SHP77 (cell line): ENCODE measurements around the gene STPG3.

Experiments
- DNase-seq, 2 experiments: peaks; one replicate each; lab custom pipeline; 2025; lab: John Stamatoyannopoulos, UW

The STPG3 gene

DNA sequence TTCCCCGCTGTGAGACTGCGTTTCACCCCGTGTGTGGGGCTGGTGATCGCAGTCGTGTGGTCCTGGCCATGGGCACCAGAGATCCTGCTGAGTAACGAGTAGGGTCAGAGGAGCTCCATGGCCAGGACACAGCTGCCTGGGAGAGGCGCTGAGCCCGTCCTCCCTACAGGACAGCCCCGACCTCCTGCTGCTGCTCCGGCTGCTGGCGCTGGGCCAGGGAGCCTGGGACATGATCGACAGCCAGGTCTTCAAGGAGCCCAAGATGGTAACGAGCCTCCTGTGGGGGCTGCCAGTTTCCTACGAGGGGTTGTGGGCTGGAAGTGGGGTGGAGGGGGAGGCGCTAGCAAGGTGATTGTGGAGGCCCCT is 15.1 kb downstream of the STPG3 start:
- DNase-seq = no peak

DNA sequence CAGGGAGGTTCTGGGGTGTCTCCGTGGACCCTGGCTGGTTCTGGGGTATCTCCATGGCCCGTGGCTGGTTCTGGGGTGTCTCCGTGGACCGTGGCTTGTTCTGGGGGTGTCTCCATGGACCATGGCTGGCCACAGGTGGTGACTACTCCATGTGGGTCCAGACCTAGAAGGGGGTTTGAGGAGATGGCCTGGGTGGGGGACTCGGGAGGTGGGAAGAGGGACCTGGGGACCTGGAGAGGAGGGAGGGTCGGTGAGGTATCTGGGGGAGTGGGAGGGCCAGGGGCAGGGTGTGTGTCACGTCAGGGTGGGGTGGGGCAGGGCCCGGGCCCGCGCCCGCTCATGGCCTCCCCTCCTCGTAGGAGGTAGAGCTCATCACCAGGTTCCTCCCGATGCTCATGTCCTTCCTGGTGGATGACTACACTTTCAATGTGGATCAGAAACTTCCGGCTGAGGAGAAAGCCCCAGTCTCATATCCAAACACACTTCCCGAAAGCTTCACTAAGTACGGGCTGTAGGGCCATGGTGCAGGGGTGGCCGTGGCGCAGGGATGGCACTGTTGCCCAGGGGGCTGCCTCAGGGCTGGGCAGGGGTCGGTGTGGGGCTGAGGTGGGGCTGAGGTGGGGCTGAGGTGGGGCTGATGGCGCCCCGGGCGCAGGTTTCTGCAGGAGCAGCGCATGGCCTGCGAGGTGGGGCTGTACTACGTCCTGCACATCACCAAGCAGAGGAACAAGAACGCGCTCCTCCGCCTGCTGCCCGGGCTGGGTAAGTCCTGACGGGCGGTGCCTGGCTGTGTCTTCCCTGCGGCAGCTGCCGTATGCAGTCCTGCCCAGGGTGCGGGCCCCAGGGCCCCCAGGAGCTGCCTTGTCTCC is 15.7 kb downstream of the STPG3 start:
- no peak for DNase-seq

GRCh38 chr9:137267933-137268355 is 16.9 kb downstream of the STPG3 start:
- DNase-seq = no peak

DNA sequence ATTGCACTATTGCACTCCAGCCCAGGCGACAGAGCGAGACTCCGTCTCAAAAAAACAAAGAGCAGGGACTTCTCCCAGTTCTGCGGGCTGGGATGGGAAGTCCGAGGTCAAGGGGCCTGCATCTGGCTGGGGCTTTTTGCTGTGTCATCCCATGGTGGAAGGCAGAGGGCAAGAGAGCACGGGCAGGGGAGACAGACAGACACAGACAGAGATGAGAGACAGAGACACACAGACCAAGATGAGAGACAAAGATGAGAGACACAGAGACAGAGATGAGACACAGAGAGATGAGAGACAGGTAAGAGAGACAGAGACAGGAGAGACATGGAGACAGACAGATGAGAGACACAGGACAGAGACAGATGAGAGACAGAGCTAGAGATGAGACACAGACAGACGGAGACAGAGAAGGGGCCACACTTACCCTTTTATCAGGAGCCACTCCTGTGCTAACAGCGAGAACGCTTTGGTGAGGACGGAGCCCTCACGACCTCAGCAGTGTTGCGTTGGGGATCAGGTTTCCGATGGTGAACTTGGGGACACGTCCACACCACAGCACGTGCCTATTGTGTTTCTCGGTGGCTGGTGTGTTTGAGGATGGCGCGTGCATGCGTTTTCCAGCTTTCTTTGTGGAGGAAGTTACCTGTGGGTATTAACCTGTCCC is 17.6 kb downstream of the STPG3 start:
- no peak for DNase-seq

DNA sequence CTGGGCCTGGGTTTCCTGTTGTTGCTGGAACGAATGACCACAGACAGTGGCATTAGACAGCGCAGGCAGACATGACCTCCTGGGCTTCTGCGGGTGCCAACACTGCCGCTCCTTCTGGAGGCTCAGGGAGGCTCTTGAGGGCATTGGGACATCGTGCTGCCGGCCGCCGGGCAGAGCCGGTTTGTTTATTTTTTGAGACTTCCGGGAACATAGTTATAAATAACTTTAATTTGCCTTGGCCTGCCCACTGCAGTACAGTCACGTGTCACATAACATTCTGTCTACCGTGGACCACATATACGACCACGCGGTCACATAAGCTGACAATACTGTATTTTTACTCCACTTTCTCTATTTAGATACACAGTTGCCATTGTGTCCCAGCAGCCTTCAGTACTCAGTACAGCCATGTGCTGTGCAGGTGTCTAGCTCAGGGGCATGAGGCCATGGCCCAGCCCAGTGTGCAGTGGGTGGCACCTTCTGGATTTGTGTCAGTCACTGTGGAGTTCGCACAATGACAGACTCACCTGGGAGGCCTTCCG is 18.2 kb downstream of the STPG3 start:
- DNase-seq = peak in 1 of 2 experiments; percentile 64

- no peak for DNase-seq
These were observed 20.0 kb downstream of the STPG3 start for GRCh38 chr9:137270929-137271695.

DNA sequence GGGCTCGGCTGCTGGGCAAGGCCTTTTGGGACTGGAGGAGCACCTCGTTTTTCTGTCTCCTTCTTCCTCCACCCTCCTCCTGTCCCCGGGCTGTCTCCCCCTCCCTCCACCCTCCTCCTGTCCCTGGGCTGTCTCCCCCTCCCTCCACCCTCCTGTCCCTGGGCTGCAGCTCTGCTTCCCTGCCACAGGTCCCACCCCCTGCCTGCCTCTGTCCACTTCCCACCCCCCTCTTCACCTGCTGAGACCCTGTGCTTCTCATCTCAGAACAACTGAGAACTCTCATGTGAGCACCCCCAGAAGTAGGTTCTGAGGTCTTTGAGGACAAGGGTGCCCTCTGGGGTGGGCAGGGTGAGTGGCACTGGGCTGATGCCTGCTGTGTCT is 20.6 kb downstream of the STPG3 start:
- DNase-seq = no peak

GRCh38 chr9:137272241-137273094 is 21.4 kb downstream of the STPG3 start:
- peak in 1 of 2 experiments; percentile 41 for DNase-seq

- no peak for DNase-seq
These were observed 22.0 kb downstream of the STPG3 start for GRCh38 chr9:137273095-137273490.

DNA sequence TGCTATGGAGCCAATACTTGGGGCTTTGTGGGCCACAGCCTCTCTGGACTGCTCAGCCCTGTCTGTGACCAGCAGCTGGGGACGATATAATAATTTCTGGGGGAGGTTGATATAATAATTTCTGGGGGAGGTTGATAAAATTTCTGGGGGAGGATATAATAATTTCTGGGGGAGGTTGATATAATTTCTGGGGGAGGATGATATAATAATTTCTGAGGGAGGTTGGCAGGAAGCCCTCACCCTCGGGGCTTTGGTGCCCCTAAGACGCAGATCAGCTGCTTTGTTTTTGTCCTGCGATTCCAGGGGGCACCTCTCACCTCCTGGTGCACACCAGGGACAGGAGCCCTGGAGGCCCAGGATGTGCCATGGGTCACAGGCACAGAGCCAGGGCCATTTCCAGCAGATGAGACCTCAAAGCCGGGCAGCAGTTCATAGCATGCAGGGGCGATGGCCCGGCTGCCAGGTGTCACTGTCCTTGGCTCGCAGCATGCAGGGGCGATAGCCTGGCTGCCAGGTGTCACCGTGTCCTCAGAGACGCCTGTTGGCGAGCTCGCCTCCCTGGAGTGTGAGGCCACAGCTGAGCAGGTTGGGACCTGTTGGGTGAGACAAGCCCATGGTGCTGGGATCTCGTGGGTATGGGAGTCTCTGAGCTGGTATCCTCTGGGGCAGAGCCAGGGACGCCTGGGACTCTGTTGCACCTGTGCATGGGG is 22.7 kb downstream of the STPG3 start:
- DNase-seq = peak; percentile 51 to 86

DNA sequence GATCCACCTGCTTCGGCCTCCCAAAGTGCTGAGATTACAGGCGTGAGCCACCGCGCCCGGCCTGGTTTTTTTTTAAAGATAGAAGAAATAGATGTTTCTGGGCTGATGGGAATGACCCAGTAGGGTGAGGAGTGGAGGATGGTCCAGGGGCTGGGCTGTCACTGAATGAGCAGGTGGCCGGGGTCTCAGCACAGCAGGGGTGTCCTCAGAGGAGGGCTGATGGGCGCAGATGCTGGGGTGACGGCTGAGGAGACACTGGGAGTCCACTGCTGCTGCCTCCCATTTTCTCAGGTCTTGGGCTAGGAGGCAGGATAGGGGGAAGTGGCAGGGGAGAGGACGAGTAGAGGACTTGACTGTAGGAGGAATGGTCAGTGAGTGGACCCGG is 24.1 kb downstream of the STPG3 start:
- DNase-seq = no peak

DNA sequence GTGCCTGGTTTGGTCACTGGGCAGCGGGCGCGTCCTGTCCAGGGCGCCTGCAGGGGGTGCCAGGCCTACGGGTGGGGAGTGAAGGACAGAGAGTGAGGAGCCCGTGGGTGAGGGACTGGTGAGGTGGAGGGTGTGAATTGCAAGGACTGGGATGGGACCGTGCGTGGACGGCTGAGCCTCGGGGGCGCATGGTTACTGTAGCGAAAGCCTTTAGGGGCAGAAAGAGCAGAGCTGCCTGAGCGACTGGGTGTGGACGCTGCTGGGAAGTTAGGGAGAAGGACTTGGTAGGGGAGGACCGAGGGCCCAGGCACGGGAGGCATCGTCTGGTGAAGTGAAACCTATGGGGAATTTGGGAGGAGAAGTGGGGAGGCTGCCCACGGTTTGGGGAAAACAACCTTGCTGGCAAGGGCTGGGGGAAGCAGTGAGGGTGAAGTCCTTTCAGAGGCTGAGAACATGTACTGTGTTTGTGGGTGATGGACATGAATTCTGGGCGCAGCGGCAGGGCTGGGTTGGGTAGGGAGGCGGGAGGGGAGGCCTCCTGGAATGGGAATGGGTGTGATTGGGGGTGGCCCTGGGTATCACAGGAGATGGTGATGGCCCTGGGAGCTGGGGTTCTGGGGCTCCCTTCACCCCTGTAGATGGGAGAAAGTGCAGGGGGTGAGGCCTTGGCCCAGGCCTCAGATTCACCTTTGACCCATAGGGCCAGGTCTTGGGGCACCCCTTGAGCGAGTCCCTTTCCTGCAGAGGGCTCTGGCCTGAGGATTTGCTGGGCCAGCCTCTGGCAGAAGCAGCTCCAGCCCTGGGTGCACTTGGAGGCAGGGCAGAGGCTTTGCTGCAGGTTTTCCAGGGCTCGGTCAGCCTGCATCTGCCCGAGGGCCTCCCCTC is 24.7 kb downstream of the STPG3 start:
- DNase-seq = no peak

DNA sequence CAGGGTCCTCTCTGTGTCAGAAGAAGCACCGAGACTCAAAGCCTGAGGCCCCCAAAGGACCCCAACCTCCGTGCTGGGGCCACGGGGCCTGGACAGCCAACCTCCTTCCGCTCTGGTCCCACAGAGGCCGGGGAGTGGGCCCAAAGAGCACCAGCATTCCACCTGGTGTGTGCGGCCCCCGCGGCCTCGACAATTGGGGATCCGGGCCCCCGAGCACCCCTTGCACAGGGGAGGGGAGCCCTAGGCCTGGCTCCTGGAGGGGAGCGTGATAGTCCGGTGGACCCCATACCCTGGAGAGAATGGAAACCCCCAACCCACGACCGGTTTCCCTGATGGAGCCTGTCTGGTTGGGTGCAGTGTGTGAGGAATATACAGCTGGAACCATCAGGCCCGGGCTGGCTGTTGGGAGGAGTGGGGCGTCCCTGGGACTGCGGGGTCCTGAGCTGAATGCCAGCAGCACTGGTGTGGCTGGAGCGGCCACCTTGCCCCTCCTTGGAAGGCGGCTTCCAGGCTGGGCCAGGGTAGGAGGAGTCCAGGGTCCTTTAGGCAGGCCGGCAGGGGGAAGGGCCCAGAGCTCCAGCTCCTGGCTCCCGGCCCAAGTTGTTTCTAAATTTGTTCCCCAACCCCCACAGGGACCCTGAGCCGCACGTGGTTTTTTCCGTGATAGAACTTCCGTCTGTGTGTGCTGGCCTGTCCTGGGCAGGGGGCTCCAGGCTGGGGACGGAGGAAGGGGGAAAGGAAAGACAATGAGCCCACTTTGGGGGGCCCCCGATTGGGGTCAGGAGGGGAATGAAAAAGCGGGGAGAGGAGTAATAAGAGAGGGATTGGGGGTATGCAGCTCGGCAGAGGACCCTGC is 25.6 kb downstream of the STPG3 start:
- no peak for DNase-seq

DNA sequence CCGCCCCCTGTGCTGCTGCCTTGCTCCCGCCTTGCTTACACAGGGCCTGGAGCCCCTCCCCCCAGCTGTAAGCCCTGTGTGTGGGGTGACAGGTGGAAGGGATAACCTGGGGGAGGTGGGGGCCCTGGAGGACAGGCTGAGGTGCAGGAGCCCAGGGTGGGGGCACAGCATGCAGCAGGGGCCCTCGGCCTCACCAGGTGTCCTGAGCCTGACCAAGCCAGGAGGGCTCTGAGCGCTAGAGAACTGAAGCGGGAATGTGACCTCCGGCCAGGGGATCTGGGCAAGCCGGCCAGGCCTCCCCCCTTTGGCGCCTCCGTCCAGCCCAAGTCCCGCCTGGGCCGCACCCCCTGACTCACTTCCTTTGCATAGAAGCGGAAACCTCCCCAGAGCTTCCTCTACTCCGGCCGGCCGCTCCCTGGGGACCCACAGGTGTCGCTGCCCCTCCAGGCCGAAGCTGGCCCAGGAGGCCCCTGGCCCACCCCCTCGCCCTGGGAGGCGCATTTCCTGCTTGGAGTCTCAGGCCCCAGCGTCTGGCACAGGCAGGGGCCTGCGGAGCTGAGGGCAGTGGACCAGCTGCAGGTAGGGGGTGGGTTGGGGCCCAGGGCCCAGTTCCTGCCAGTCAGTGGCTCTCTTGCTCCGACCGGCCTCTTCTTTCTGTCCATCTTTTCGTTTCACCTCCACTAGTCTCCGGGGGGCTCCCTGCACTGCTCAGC is 26.4 kb downstream of the STPG3 start, which contains the start of gene TOR4A:
TSS of gene TOR4A (plus strand) at position 398 of the 713 bp plus-strand sequence. CDS start 964 bp downstream, outside the sequence.
- no peak for DNase-seq

DNA sequence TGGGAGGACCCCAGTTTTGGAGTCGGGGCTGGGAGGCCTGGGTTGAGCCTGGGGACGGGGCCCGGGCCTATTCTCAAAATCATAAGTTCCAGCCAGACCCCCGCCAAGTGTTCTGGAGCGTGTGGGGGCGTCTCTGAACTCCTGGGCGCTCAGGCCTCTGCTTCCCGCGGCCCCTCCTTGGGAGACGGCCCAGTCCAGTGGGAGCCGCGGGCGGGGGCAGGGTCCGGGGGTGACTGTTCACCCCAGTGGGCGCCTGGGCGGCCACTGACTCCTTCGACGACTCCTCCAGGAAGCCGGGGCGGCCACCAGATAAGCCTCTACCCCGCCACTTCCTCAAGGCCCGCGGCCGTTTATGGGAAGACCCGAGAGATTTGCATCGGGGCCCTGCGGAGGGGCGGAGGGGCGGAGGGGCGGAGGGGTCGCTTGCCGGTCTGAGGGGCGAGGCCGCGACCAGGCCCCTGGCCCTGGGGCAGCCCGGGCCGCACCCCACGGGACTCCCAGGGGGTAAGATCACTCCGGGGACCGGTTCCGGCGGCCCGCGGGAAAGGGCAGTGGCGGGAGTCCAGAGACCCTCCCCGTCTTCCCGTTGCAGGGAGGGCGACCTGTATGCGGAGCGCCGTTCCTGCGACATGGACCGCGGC is 27.1 kb downstream of the STPG3 start:
- DNase-seq = no peak

DNA sequence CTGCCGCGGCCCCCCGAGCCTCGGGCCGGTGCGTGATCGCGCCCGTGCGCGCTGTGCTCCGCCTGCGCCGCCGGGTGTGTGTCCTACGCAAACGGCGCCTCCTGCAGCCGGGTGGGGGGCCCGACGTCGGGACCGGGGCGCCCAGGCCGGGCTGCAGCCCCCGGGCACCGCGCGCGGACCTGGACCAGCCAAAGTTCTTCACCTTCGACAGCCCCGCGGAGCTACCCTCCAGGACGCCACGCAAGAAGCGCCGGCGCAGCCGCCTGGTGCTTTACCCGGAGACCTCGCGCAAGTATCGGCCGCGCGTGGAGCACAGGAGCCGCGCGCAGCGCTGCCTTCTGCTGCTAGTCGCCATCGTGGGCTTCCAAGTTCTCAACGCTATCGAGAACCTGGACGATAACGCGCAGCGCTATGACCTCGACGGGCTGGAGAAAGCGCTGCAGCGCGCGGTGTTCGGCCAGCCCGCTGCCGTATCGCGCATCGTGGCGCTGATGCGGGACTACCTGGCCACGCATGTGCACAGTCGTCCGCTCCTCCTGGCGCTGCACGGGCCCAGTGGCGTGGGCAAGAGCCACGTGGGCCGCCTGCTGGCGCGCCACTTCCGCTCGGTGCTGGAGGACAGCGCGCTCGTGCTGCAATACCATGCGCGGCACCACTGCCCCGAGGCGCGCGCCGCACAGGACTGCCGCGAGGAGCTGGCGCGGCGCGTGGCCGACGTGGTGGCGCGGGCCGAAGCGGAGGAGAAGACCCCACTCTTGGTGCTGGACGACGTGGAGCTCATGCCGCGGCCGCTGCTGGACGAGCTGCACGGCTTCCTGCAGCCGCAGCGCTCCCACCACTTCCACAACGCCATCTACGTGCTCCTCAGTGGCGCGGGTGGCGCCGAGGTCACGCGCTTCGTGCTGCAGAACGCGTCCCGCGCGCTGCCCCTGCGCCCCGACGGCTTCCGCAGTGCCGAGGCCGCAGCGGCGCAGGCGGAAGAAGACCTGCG is 27.9 kb downstream of the STPG3 start:
- no peak for DNase-seq
